NCI-H2171 (cell line): ENCODE results near the gene PSMC1.

ENCODE experiments used
- DNase-seq: peaks from one replicate; lab custom pipeline; 2025; lab: John Stamatoyannopoulos, UW

Gene PSMC1

GRCh38 chr14:90276646-90277367 lies 20.5 kb downstream of the PSMC1 start:
- no peak for DNase-seq

DNA sequence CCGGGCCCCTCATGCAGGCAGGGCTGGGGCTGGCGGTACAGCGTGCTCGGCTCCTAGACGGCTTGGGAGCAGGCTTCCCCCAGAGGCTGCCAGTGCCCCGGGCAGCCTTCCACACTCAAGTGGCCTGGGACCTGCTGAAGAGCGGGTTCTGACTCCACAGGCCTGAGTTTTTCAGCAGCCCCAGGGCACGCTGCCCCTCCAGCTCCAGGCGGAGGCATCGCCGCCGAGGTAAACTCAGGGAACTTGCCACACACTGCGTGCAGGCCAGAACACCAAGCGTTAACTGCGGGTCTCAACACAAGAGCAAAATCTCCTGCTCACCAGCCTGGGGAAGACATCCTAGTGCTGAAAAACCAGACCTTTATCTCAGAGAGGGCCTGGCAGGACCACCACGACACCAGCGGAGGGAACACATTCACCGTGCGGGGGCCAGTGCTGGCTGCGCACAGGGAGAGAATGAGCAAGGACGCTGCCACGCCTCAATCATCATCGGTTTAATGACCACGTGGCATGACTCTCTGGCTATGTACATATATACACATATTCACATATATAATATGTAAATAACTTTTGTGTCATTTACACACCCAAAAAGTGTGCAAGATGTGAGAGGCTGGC lies 21.3 kb downstream of the PSMC1 start:
- DNase-seq = no peak

DNA sequence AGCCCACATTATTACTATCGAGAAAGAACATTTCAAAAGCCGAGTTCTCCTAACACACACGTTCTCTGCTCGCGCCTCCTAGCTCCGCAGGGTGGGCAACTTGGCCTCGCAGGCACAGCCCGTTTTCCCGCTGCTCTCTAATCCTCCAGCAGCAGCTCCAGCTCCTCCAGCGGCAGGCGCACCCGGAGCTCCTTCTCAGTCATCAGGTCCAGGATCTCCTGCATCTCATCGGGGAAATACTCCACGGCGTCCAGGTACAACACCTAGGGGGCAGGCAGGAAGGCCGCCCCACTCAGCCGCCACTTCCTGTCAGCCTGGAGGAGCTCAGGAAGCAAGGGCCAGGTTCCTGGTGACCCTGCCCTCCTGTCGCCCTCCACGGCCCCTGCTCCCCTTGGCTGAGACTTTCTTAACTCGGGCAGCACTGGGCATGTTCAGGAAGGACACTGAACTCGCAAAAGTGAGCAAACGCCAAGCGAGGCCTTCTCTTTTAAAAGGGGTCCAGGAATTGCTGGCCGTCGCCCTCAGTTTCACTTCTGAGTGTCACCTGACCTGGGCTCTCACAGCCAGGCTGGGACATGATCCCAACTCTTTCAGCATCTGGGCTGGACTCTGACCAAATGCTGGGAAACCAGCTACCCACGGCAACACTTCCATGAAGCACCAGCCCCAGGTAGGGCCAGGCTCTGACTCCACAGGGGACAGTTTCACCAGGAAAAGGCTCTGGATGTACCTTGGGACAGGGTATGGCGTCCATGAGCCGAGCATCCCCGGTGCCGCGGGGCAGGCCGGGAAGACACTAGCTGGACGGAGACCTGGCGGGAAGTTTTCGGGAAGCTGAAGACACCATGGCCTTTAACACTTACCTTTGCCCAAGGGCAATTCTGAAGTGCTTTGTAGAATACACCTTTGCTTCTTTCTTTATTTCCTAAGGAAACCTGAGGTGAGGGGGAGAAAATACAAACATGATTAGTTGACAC lies 22.1 kb downstream of the PSMC1 start:
- DNase-seq = no peak

DNA sequence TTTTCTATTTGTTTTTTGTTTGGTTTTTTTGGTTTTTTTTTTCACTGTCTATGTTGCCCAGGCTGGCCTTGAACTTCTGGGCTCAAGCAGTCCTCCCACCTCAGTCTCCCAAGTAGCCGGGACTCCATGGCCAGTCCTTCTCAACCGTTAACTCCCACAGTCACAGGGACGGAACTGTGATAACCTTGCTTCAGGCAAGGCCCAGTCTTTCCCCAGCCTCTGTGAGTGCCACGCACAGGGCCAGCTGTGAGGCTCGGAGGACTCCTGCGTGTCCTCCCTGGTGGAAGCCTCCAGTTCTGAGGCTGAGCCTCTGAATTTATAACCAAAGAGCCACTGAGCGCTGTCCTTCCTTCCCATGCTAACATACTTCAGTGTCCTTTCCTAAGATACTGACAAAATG lies 23.7 kb downstream of the PSMC1 start:
- DNase-seq = no peak

- no peak for DNase-seq
These were observed 24.9 kb downstream of the PSMC1 start for GRCh38 chr14:90281261-90281660.

DNA sequence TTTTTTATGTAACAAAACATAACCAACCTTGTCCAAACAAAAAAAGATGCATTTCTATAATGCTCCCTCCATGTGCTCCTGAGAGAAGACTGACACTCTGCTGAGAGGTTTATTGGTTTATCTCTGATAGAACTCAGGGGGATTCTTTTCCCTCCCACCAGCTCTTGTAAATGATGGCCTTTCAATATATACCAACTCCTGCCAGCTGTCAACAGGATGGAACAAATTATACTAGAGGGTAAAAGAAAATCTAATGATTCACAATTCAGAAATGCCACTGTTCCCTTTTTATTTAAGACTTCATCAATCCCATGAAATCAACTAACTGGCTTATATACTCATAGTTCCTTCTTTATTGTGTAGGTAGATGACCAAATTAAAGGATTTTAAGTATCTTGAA lies 25.4 kb downstream of the PSMC1 start:
- no peak for DNase-seq

DNA sequence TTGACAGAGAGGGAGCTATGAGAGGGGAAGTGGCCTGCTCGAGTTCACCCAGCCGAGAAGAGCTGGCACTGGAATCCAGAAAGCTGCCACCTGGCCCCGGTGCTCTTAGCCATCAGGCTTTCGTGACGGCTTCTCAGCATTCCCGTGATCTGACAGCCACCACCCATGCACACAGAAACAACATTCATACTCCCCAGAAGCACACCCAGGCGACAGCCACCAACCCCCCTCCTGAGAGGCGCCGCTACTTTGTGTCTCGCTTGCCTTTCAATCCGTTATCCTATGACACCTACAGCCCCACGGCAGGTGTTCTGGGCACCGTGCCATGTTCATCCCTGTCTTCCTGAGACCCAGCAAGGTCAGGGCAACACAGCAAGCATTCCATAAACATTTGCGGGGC lies 31.4 kb downstream of the PSMC1 start:
- DNase-seq = peak; percentile 47

GRCh38 chr14:90288651-90289355 lies 32.5 kb downstream of the PSMC1 start:
- DNase-seq = peak; percentile 73

DNA sequence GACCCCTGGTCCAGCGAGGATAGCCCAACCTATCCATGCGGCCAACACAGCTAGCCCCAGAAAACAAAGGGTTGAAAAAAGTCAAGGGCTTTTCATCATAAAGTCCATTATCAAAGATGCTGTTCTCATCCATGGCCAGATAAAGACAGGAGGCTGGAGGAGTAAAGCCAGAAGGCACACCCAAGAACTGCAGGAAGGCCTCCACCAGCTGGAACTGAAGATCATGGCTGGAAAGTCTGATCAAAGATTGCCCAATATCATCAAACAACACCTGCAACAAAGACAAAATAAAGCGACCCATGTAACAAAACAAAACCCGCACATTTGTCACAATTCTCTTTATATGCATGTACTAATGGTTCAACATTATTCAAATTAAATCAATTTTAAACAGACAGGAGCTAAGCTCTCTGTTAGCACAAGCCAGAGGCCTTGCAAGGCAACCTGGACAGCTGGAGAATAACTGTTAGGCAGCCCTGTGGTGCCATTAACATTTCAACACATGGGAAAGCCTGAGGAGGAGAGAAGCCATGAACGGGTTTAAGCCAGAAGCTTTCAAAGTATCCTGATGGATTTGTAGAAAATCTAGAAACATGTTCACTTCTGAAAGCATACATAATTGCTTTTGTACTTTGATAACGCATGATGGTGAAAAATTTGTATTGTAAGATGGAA lies 34.1 kb downstream of the PSMC1 start:
- no peak for DNase-seq

DNA sequence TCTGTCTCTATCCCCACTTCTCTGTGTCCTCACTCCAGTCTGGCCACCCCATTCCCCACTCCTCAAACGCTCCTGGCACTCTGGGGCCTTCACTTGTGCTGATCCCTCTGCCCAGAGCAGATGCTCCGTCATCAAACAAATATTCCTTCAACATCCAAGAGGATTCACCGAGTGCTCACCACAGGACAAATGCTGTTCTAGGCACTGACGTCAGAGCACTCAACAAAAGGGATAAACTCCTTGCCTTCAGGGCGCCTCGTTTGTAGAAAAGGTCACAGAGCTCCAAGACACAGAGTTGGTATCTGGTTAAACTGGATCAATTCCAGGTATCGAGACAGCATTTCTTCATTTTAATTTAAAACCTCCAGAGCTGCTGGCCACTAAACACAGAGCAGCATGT lies 35.3 kb downstream of the PSMC1 start:
- DNase-seq = no peak

DNA sequence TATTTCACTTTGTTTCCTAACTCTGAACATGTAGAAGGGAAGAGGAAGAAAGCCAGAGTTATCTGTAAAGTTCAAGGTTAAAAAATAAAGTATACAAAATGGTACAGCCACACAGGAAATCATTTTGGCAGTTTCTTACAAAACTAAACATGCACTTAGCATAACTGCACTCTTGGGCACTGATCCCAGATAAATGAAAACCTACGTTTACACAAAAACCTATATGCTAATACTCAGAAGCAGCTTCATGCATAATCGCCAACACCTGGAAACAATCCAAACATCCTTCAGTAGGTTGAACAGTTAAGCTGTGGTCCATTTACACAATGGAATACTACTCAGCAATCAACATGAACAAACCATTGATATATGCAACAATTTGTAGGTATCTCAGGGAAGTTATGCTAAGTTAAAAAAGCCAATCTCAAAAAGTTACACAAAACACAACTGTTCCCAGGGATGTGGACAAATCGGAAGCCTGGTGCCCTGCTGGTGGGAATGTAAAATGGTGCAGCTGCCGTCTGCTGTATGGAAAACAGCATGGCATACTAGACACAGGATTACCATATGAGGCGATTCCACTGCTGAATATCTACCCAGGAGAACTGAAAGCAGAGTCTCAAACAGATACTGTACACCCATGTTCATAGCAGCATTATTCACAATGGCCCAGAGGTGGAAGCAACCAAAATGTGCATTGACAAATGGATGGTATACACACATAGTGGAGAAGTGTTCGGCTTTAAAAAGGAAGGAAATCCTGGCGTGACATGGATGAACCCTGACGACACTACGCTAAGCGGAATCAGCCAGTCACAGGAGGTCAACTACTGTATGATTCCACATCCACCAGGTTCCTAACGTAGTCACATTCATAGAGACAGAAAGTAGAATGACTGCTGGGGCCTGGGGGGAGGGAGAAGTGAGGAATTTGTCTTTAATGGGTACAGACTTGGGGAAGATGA lies 37.7 kb downstream of the PSMC1 start:
- no peak for DNase-seq

DNA sequence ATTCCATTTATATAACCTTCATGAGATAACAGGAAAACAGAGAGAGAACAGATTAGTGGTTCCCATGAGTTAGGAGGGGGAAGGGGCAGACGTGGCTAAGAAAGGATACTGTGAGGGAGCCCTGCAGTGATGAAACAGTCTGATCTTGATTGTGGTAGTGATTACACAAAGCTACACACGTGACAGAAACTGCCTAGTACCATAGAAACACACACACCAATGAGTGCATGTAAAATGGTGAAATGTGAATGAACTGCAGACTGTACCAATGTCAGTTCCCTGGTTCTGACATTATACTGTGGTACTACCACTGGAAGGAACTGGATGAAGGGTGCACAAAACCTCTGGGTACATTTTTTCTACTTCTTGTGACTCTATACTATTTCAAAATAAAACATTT lies 38.5 kb downstream of the PSMC1 start:
- DNase-seq = no peak

- no peak for DNase-seq
These were observed 39.6 kb downstream of the PSMC1 start for GRCh38 chr14:90295870-90296516.

- no peak for DNase-seq
These were observed 40.3 kb downstream of the PSMC1 start for GRCh38 chr14:90296641-90297040.

GRCh38 chr14:90297876-90298629 lies 41.7 kb downstream of the PSMC1 start:
- DNase-seq = no peak

DNA sequence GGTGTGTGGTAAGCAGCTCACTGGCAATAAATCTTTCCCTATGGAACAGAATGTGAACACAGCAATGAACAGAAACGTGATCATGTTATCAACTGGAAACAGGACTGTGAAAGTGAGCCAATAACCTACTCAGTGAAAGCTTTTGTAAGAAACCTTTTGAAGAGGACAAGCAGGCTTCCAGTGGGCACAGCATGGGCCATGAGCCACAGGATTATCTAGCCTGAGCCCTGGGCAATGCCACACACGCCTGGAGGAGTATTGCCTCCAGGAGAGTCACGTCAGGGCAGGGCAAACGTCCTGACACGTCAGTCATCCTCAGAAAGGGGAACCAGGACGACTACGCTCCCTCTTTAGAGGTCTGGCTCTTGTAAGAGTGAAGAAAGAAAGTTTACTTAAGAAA lies 43.1 kb downstream of the PSMC1 start:
- no peak for DNase-seq

- peak; percentile 9 for DNase-seq
These were observed 44.3 kb downstream of the PSMC1 start for GRCh38 chr14:90300611-90301047.

DNA sequence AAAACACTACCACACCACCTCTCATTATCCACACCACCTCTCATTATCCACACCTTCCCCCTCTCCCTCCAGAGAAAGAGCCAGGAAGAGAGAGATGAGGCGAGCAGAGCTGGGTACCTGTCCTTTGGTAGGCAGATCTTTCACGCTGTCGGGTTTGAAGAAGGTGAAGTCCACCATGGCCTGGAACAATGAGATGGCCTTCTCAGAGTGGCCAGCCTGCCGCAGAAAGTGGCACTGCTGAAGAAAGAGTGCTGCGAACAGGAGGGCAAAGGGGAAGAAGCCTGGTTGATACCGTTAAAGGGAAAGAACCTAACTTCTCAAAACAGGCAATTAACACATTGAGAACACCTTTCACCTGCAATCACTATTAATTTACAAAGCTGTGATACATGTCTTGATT lies 44.8 kb downstream of the PSMC1 start:
- DNase-seq = no peak

DNA sequence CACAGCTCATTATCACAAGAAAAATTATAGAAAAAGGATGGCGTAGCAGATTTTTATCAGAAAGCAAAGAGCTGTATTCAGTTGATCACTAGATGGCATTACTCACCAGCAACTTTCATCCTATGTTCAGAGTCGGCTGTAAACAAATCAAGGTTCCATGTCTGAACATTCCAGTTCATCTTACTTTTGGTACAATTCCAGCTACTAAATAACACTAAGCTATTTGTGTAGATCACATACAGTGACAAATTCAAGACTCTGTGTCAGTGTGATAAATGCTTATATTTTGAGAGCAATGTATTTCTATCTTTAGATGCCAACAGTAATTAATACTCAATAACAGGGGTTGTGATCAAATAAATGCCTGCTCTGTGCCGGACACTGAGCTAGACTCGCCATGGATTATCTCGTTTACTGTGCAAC lies 45.3 kb downstream of the PSMC1 start:
- peak; percentile 31 for DNase-seq
